GM19324 (cell line): ENCODE data around the gene LAMA5.
"Not testable (repeated sequence)": the region's sequence is repeated elsewhere in the genome, so short reads cannot be mapped to it uniquely, and the experiment has no call there.

Experiments
- ATAC-seq: cut with Tn5 transposase; IDR thresholded peaks from one replicate; pipeline ENCODE4 v1.9.1; 2021; ENCODE audit warnings: mild to moderate bottlenecking, moderate library complexity; ENCODE audit not compliant: unreplicated experiment, low FRiP score

The LAMA5 gene

DNA sequence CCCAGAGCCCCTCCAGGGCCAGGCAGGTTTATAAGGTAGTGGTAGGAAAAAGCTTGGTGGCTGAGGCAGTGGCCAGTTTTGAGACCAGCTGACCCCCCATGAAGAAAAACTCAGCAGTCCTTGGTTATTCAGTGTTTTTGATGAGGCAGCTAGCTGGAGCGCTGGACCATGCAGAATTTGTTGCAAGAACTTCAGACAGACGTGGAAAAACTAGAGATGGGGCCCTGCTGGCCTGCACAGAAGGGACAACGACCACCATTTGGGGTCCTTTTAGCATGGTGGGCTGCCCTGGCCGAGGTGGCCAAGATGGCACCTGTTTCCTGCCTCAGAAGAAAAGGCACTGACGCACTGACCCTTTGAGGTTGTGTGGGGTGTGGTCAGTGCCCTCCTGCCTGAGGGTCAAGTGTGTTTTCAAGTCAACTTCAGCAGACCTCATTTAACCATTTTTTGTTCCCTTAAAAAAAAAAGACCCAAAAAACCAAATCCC lies 22.5 kb upstream of the LAMA5 start:
- ATAC-seq = no peak

DNA sequence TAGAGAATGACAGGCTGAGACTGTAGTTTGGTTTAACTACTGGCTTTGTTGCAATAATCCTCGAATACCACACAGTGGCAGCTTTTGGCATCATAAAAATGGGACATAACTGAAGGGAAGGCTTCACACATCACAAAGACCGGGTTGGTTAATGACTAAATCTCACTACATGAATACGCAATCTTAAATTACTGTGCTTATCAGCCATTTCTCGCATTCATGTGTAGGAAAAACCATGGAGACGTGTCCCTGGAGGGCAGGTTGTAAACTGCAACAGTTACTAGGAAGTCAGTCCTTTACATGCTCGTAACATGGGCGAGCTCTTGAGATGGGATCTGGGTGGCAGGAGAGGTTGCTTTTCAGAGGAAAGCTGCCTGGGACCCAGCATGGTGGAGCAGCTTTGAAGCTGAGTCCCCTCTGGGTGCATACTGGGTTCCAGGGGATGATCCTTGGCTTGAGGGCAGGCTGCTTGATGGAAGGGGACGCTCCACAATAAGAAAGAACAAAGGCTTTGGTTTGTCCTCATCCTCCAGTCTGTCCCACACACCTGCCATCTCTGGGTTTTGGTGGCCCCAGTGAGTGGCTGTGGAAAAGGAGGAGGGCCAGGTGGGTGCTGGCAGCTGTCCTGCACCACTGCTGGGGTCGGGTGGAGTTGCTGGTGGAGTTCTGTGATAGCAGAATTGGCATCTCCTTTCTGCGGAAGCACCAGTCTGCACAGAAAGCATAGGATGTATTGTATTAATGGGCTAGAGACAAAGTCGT lies 21.9 kb upstream of the LAMA5 start:
- ATAC-seq = no peak

DNA sequence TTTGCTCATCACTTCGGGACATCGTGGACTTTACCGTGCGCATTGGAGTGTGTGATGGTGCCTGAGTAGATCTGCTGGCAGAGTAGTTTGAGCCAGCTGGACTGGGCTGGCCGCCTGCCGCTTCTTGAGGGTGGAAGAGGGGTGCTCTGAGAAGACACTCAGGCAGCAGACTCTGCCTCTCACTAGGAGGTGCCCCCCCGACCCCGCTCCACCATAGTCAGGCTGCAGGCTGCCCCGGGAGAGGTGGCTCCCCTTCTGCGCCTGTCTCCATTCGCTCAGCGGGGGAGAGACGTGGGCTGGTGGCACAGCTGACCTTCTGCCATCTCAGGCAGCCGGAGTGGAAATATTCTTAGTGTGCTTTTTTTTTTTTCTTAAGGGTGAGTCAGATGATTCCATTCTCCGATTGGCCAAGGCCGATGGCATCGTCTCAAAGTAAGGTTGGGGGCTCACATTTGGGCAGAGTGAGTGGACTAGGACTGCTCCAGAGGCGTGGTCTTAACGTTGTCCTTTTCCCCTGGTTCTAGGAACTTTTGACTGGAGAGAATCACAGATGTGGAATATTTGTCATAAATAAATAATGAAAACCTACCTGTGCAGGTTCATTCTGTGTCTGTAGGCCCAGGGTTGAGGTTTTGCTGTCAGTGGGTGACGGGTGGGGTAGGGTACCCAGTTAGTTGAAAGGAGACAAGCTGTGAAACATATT lies 21.0 kb upstream of the LAMA5 start:
- no peak for ATAC-seq

DNA sequence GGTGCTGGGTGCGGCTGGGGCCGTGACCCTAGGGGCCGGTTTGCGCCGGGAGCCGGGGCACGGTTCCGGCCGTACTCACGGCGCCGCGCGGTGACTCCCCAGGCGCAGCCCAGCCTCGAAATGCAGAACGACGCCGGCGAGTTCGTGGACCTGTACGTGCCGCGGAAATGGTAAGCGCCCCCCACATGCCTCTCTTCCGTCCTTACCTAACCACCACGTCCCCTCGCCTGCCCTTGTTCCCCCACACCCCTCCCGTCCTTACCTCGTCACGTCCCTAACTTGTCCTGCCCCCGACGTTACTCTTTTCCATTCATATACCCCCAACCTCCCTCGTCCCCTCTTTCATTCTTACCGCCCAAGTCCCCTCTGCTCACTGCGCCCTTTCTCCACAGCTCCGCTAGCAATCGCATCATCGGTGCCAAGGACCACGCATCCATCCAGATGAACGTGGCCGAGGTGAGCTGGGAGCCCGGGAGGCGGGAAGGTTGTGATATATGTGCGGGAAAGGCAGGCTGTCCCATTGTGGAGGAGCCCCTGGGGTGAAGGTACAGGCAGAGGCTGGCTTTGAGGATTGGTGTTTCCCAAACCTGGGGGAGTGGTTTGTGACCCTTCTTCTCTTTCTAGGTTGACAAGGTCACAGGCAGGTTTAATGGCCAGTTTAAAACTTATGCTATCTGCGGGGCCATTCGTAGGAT lies 20.3 kb upstream of the LAMA5 start:
- ATAC-seq = no peak

DNA sequence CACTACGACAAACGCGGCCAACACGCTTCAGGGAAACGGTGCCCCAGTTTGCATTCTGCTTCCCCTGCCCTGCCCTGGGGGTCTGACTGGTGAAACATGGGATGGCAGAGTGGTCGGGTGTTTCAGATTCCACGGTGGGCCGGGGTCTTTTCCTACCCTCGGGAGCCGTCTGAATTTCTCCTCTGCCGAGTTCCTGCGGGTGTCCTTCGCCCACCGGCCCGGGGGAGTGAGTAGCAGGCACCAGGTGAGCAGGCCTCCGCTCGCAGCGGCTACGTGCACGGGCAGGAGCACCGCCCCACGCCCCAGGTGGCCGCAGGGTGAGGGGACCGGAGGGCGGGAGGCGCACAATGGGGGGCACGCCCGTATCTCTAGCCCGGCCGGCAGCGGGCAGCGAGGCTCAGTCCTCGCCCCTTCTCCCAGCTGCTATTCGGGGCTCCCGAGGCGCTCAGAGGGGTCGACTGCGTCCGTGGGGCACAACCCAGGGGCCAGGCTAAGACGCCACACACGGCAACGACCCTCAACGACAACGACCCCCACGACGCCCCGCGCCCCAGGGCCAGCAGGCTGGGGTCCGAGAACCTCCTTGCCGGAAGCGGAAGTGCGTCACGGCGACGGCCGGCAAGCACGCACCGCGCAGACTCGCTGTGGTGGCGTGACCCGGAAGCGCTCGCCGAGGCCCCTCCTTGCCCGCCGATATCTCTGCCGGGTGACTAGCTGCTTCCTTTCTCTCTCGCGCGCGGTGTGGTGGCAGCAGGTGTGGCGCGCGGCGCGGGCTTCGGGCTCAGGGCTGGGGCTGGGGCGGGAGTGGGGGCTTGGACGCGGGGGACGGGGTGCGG lies 19.5 kb upstream of the LAMA5 start, which contains the start of gene RPS21:
TSS of gene RPS21 (plus strand) at position 721 of the 836 bp plus-strand sequence. CDS start 236 bp downstream, outside the sequence.
- ATAC-seq = peak; percentile 81

- peak; percentile 59 for ATAC-seq
Measured at GRCh38 chr20:62382306-62383198, 15.4 kb upstream of the LAMA5 start.

DNA sequence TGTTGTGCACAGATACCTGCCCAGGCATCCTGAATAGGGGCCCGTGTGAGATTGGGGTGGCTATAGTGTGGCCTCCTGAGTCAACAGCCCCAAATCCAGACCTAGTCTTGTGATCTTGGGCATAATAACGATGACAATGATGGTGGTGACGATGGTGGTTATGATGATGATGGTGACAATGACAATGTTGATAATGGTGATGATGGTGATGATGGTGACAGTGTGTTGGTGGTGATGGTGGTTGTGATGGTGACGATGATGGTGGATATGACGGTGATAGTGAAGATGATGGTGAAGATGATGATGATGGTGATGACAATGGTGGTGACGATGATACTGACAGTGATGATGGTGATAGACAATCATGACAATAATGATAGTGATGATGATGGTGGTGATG lies 14.7 kb upstream of the LAMA5 start:
- no peak for ATAC-seq

GRCh38 chr20:62381202-62381797 lies 14.2 kb upstream of the LAMA5 start:
- ATAC-seq = no peak

DNA sequence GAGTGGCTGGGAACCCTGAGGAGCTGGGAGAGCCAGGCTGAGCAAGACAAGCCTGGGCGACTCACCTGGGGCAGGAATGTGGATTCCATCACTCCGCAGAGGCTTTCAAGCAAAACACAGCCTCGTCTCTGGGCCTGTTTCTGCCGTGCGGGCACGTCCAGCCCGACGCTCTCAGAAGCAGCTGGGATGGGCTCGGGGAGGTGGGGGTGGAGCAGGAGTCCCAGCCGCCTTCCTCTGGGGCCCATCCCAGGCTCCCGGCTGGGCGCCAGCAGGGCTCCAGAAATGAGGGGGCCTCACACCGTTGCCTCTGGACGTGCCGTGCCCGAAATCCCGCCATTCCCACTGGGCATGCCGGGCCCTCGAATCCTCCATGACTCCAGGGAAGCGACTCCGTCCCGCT lies 11.1 kb upstream of the LAMA5 start:
- ATAC-seq = no peak

GRCh38 chr20:62377615-62378178 lies 10.6 kb upstream of the LAMA5 start:
- no peak for ATAC-seq

DNA sequence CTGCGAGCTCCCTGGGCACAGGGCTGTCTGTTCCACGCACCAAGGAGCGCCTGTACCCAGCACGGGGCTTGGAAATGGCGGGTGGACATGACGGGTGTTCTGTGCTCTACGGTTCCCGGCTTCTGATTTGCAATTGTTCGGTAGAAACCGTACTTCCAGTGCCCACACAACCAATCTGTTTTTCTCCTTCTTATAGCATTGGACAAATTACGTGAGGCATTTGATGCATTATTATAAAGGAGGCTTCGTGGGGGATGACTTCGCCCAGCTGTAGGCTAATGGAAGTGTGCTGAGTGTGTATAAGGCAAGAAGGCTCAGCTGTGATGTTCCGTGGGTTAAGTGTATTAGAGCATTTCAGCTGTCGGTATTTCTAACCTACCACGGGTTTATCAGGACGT lies 10.0 kb upstream of the LAMA5 start:
- ATAC-seq = no peak

DNA sequence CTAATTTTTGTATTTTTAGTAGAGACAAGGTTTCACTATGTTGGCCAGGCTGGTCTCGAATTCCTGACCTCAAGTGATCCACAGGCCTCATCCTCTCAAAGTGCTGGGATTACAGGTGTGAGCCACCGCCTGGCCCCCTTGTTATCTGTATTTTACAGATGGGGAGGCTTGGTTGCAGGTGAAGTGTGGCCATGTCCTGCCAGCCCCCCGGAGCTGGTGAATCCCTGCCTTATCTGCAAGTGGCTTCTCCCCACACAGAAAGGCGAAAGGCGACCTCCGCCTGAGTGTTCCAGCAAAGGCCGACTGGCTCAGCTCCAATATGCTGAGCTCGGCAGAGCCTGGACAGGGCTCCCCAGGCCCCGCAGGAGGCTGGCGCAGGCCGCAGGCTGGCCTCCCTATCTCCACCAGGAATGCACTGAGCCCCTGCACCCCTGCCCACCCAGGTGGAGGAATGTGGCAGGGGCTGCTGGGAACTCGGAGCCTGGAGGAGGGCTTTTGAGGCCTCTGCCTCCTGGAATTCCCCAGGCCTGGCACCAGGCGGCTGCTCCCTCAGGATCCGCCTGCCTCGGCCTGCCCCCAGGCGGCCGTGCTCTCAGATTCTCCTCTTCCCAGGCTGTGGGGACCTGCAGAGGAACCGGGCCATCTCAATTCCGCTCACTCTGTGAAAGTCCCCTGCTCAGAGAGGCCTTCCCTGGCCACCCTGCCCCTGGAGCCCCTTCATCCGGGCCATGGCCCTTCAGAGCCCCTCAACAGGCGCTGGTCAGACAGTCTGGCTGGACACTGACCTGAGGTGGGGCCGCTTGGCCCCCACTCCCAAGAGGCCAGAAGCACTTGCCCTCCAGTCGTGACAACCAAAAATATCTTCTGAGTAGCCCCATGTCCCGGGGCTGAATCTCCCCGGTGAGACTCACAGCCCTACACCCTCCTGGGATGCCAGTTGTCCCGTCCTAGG lies 9.3 kb upstream of the LAMA5 start:
- no peak for ATAC-seq

DNA sequence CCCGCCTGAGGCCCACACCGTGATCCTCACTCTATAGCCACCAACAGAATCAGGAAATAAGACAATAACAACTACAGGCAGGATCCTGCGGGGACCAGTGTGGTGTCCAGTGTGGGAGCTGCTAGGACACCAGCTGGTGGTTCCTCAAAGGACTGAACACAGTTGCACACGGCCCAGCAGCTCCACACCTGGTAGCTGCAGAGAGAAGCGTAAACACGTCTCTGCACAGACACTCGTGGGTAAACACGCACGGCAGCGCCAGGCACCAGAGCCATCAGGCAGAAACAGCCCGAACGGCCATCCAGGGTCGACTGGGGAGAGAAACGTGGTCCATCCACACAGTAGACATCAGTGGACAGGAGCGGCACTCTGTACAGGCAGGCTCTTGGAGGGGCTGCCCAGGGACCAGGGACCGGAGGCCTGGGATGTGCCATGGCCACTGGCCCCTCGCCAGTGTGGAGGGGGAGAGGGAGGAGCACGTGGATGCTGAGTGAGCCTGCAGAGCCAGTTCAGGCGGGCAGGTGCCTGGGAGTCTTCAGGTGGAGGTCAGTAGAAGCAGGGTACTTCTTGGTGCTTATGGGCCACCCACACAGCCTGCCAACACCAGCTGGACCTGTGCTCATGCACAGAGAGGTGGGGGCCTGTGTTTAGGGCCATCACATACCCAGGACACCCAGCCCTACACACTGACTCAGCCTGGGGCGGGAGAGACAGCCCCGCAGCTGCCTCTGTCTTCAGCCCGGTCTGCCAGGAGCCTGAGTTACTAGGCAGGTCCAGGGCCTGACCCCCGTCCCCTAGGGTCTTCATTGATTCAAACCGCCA lies 7.4 kb upstream of the LAMA5 start:
- no peak for ATAC-seq

GRCh38 chr20:62373631-62374179 lies 6.6 kb upstream of the LAMA5 start:
- ATAC-seq = not testable (repeated sequence)

GRCh38 chr20:62372042-62372993 lies 5.2 kb upstream of the LAMA5 start:
- no peak for ATAC-seq
